GM12892 (cell line): ENCODE results near the gene SOX6.

ENCODE experiments used
- POLR2A ChIP-seq: IDR thresholded peaks from 2 replicates; pipeline ENCODE4 v1.6.1; 2011; ENCODE audit warnings: low read depth, low read length, control low read depth
- POLR2AphosphoS5 ChIP-seq: IDR thresholded peaks from 2 replicates; pipeline ENCODE4 v1.6.1; 2011; ENCODE audit warnings: low read depth, low read length, control low read depth
- TAF1 ChIP-seq: IDR thresholded peaks from 2 replicates; pipeline ENCODE4 v1.6.1; 2011; ENCODE audit warnings: low read depth, mild to moderate bottlenecking, control low read depth, low read length, borderline replicate concordance

- TF ChIP-seq POLR2A = no peak
- no peak for TF ChIP-seq TAF1
- TF ChIP-seq POLR2AphosphoS5 = no peak
Measured at GRCh38 chr11:16037179-16037578, 319.2 kb downstream of the SOX6 start.
